Type B pancreatic cell (in vitro differentiated cells): Measurements from ENCODE around the gene LSMEM2. TPM values are rescaled to one million over a fixed set of nuclear protein-coding genes. Genes with fewer than 3 reads are reported as not detected.
A peak's percentile ranks its signal among the peaks of the same experiment; 100 is the strongest.

ENCODE experiments used
- DNase-seq: peaks from one replicate; pipeline ENCODE4 v3.0.0; 2021; ENCODE audit warnings: mixed read lengths; ENCODE audit not compliant: unreplicated experiment; ENCODE audit errors: extremely low spot score
- H3K27ac Mint-ChIP-seq: 2 replicates; pipeline ENCODE4 v1.8.0; 2021; ENCODE audit warnings: mild to moderate bottlenecking, mixed read lengths
- H3K27me3 Mint-ChIP-seq: 2 replicates; pipeline ENCODE4 v1.8.0; 2021; ENCODE audit warnings: mixed read lengths
- H3K36me3 Mint-ChIP-seq: 2 replicates; pipeline ENCODE4 v1.8.0; 2021; ENCODE audit warnings: mixed read lengths
- H3K4me1 Mint-ChIP-seq: one replicate; pipeline ENCODE4 v1.8.0; 2021; ENCODE audit warnings: mixed read lengths; ENCODE audit not compliant: unreplicated experiment
- H3K4me3 Mint-ChIP-seq: 2 replicates; pipeline ENCODE4 v1.8.0; 2021; ENCODE audit warnings: mild to moderate bottlenecking, mixed read lengths
- H3K9me3 Mint-ChIP-seq: 2 replicates; pipeline ENCODE4 v1.8.0; 2021; ENCODE audit warnings: mixed read lengths
- total RNA-seq: library from RNA; stranded (reverse); gene quantifications from 2 replicates; pipeline ENCODE4 v1.2.1, GENCODE V29; 2021; ENCODE audit warnings: low replicate concordance
- TF ChIP-seq, protein P1 (sequence below): fragments of 200-600 bp; sonication (generic); conservative IDR thresholded peaks from 2 replicates; pipeline ENCODE4 v1.5.0; 2021; ENCODE audit warnings: antibody characterized with exemption, mild to moderate bottlenecking

Gene LSMEM2
- total RNA-seq, 1 donor from 2014 or later, result not detected

DNA sequence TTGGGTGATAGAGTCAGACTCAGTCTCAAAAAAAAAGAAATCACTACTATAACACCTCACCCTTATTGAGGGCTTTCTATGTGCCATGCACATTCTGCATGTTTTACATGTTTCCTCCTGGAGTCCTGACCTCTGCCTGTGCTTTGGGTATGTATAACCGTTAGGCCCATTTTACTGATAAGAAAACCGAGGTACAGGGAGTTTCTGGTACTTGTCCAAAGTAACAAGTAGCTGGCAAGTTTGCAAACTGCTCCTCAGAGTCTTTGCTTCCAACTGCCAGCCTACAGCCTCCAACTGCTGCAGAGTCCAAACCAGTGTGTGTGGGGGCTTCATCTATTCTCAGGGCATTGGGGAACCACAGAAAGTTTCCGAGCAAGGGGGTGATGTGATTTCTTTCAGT lies 46.6 kb upstream of the LSMEM2 start:
- no peaks in the 10 kb centered on the region for H3K27me3 Mint-ChIP-seq
- no peak overlapping the region for H3K4me3 Mint-ChIP-seq

DNA sequence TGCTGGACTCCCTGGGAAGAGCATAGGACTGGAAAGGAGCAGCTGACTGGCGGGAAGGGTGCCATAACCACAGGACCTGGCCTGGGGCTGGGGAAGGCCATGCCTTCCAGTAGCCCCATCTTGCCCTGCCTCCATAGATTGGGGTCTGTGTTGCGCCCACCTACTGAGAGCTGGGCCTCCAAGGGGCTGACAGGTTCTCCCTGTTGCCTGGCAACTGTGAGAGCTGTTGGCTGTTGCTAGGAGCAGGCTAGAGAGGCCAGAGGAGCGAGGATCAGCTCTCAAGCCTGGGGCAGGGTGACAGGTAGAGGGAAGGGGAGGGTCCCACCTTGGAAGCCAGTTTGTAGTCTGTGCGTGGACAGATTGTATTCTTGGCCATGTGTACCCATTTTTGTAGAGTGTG lies 45.7 kb upstream of the LSMEM2 start:
- TF ChIP-seq, protein P1, sequence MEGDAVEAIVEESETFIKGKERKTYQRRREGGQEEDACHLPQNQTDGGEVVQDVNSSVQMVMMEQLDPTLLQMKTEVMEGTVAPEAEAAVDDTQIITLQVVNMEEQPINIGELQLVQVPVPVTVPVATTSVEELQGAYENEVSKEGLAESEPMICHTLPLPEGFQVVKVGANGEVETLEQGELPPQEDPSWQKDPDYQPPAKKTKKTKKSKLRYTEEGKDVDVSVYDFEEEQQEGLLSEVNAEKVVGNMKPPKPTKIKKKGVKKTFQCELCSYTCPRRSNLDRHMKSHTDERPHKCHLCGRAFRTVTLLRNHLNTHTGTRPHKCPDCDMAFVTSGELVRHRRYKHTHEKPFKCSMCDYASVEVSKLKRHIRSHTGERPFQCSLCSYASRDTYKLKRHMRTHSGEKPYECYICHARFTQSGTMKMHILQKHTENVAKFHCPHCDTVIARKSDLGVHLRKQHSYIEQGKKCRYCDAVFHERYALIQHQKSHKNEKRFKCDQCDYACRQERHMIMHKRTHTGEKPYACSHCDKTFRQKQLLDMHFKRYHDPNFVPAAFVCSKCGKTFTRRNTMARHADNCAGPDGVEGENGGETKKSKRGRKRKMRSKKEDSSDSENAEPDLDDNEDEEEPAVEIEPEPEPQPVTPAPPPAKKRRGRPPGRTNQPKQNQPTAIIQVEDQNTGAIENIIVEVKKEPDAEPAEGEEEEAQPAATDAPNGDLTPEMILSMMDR, result no peak
- Mint-ChIP-seq H3K27ac (peak overlapping the region; percentile 78), H3K27me3 (no peaks in the 10 kb centered on the region), H3K36me3 (no peaks in the 10 kb centered on the region), H3K4me3 (peak overlapping the region; percentile 79), H3K4me1 (peaks cover 51% of the 10 kb centered on the region), H3K9me3 (no peaks in the 10 kb centered on the region)
- no peak for DNase-seq

More for the DNA sequence above, 46.6 kb upstream of the LSMEM2 start:
- H3K4me1 Mint-ChIP-seq, result peaks cover 43% of the 10 kb centered on the region
- H3K9me3 Mint-ChIP-seq, result no peaks in the 10 kb centered on the region
- TF ChIP-seq, protein P1, result no peak
- peak overlapping the region; percentile 78 for H3K27ac Mint-ChIP-seq
- no peaks in the 10 kb centered on the region for H3K36me3 Mint-ChIP-seq
- DNase-seq, result no peak

DNA sequence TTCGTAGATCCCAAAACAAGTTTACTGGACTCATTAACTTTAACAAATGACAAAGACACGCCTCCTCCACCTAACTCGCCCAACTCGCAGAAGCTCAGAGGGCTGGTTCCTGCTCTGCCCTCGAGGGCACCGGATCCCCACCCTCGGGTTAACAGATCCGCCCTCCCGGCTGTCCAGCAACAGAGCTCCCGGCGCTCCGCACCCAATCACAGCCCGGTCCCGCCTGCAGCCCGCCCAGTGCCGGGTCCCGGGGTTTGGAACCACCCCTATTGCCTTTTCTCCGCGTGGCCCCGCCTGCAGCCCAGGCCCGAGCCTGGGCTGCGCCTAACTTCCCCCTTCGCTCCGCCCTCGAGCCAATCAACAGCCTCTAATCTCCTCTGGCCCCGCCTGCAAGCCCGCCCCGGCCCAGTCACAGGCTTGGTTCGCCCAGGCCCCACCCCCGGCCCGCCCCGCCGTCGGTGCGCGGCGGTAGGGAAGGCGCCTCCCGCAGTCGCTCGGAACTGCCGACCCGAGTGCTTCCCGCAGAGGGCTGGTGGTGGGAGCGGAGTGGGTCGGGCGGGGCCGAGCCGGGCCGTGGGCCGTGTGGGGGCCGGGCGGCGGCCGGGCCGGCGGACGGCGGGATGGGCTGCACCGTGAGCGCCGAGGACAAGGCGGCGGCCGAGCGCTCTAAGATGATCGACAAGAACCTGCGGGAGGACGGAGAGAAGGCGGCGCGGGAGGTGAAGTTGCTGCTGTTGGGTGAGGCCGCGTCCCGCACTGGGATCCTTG lies 43.0 kb upstream of the LSMEM2 start, which contains the start of gene GNAI2:
Gene GNAI2, plus strand, starts transcription at position 489 of the 768 bp plus-strand sequence. Its CDS starts 132 bp downstream, at position 621.
- TF ChIP-seq, protein P1, result no peak
- Mint-ChIP-seq H3K4me1 (peaks cover 52% of the 10 kb centered on the region), H3K27ac (peak within 1 kb of the TSS; percentile 95), H3K36me3 (peaks cover 4% of the 10 kb centered on the region), H3K9me3 (no peaks in the 10 kb centered on the region), H3K27me3 (no peaks in the 10 kb centered on the region), H3K4me3 (peak within 1 kb of the TSS; percentile 99)
- DNase-seq, result peak; percentile 98

DNA sequence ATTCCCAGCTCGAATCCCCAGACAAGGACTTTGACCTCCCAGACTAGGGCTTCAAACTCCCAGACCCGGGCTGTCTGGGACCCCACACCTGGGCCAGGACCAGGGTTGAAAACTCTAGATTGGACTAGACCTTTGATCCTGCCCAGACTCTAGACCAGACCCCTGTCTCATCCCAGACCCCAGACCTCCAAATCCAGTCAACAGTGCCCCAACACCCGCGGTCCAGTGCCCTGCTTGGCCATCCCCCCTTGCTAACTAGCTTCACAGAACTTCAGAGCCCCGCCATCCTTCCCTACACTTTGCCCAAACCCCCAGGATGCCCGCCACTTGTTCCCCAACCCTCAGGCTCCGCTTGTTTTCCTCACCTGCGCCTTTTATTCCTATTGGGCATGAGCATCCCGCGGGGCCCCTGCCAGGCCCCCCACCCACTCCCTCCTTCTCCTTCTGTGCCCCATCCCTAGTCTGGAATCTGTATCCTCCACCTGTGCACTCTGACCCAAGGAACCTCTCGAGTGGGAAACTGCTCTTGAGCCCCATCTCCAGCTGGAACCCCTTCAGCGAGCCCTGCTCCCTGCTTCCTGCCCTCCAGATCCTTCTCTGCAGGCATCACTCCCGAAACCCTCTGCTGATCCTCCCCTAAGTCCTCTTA lies 42.3 kb upstream of the LSMEM2 start:
- H3K36me3 Mint-ChIP-seq, result peaks cover 4% of the 10 kb centered on the region
- H3K9me3 Mint-ChIP-seq, result no peaks in the 10 kb centered on the region
- TF ChIP-seq, protein P1, result no peak
- H3K27ac Mint-ChIP-seq, result peak overlapping the region; percentile 95
- no peak for DNase-seq
- peak overlapping the region; percentile 99 for H3K4me3 Mint-ChIP-seq
- H3K4me1 Mint-ChIP-seq, result peaks cover 54% of the 10 kb centered on the region
- no peaks in the 10 kb centered on the region for H3K27me3 Mint-ChIP-seq

DNA sequence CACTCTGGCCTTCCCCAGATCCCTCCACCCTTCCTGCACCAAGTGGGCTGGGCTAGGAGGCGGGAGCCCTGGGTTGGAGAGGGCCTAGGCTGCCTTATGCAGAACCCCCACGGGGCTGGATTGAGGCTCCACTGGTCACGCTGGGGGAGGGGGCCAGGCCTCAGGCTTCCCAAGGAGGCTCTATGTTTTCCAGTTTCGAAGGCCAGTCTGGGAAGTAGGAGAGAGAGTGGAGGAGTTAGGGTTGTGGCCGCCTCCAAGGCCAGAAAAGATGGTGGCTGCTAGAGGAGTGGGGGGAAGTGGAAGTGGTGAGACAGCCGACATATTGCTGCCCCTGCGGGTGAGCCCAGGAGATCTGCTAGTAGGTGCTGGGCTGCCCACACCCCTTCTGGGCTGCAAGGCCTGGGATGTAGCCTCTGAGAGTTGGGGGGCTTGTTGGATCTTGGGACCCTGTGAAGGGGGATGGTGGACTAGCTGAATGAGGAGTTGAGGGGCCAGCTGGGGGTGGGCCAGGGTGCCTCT lies 41.7 kb upstream of the LSMEM2 start:
- TF ChIP-seq, protein P1, result no peak
- Mint-ChIP-seq H3K36me3 (peaks cover 4% of the 10 kb centered on the region), H3K4me1 (peaks cover 54% of the 10 kb centered on the region), H3K27me3 (no peaks in the 10 kb centered on the region), H3K27ac (peak overlapping the region; percentile 95), H3K4me3 (peak overlapping the region; percentile 99), H3K9me3 (no peaks in the 10 kb centered on the region)
- no peak for DNase-seq
